ENCODE results near the gene GBP3. TPM values are rescaled to one million over a fixed set of nuclear protein-coding genes. Genes with fewer than 3 reads are reported as not detected.
A peak's percentile ranks its signal among the peaks of the same experiment; 100 is the strongest.
"Not testable (repeated sequence)": the region's sequence is repeated elsewhere in the genome, so short reads cannot be mapped to it uniquely, and the experiment has no call there.

Gene GBP3
- total RNA-seq, 1 donor from 2014 or later: 12.0 TPM

GRCh38 chr1:88984569-88984968 is 38.1 kb downstream of the GBP3 start:
- H3K27me3 Mint-ChIP-seq (ENCODE audit: insufficient read depth): no peaks in the 10 kb centered on the region
- peak overlapping the region; percentile 59 for H3K27ac Mint-ChIP-seq
- H3K4me3 Mint-ChIP-seq: peak overlapping the region; percentile 46
- no peaks in the 10 kb centered on the region for H3K9me3 Mint-ChIP-seq
- H3K4me1 Mint-ChIP-seq (ENCODE audit: low read depth): peaks cover 86% of the 10 kb centered on the region
- intact Hi-C loops (cut with micrococcal nuclease): loop anchor here (1.0 to 2.0 kb wide), 4 partner anchors 8 to 560 kb away; partner anchors contain the start of genes GBP4, KYAT3 and RBMXL1
- DNase-seq (ENCODE audit: low spot score): no peak
- peaks cover 62% of the 10 kb centered on the region for H3K36me3 Mint-ChIP-seq (ENCODE audit: low read depth)

GRCh38 chr1:88983791-88984559 is 38.7 kb downstream of the GBP3 start:
- no peak for DNase-seq (ENCODE audit: low spot score)
- H3K9me3 Mint-ChIP-seq: no peaks in the 10 kb centered on the region
- intact Hi-C loops (cut with micrococcal nuclease): loop anchor here (1.0 to 2.0 kb wide), 4 partner anchors 8 to 561 kb away; partner anchors contain the start of genes GBP4, KYAT3 and RBMXL1
- H3K4me1 Mint-ChIP-seq (ENCODE audit: low read depth): peaks cover 86% of the 10 kb centered on the region
- H3K27ac Mint-ChIP-seq: peak overlapping the region; percentile 45
- no peaks in the 10 kb centered on the region for H3K27me3 Mint-ChIP-seq (ENCODE audit: insufficient read depth)
- H3K36me3 Mint-ChIP-seq (ENCODE audit: low read depth): peaks cover 63% of the 10 kb centered on the region
- H3K4me3 Mint-ChIP-seq: peak overlapping the region; percentile 31

- Mint-ChIP-seq H3K4me3 (peak overlapping the region; percentile 30), H3K27me3 (ENCODE audit: insufficient read depth) (no peaks in the 10 kb centered on the region), H3K9me3 (no peaks in the 10 kb centered on the region), H3K4me1 (ENCODE audit: low read depth) (peaks cover 77% of the 10 kb centered on the region), H3K27ac (peak overlapping the region; percentile 74), H3K36me3 (ENCODE audit: low read depth) (peaks cover 58% of the 10 kb centered on the region)
- DNase-seq (ENCODE audit: low spot score): no peak
- intact Hi-C loops (cut with micrococcal nuclease): loop anchor here (1.0 kb wide), 1 partner anchor 144 kb away; the partner anchor contains the start of gene GBP2
Measured at GRCh38 chr1:88982055-88982454, 40.6 kb downstream of the GBP3 start.

GRCh38 chr1:88981506-88981905 is 41.2 kb downstream of the GBP3 start:
- not testable (repeated sequence) for DNase-seq (ENCODE audit: low spot score); H3K9me3 Mint-ChIP-seq; H3K27me3 Mint-ChIP-seq (ENCODE audit: insufficient read depth)
- peaks cover 57% of the 10 kb centered on the region for H3K36me3 Mint-ChIP-seq (ENCODE audit: low read depth)
- H3K4me3 Mint-ChIP-seq: peak overlapping the region; percentile 24
- peak overlapping the region; percentile 74 for H3K27ac Mint-ChIP-seq
- peaks cover 71% of the 10 kb centered on the region for H3K4me1 Mint-ChIP-seq (ENCODE audit: low read depth)
- intact Hi-C loops (cut with micrococcal nuclease): loop anchor here (1.0 kb wide), 1 partner anchor 8 kb away; no protein-coding TSS in a partner anchor

GRCh38 chr1:88980870-88981269 is 41.8 kb downstream of the GBP3 start:
- no peak for DNase-seq (ENCODE audit: low spot score)
- Mint-ChIP-seq H3K4me3 (no peak overlapping the region), H3K27me3 (ENCODE audit: insufficient read depth) (no peaks in the 10 kb centered on the region), H3K36me3 (ENCODE audit: low read depth) (peaks cover 56% of the 10 kb centered on the region), H3K27ac (peak overlapping the region; percentile 57), H3K9me3 (no peaks in the 10 kb centered on the region), H3K4me1 (ENCODE audit: low read depth) (peaks cover 70% of the 10 kb centered on the region)
- intact Hi-C loops (cut with micrococcal nuclease): loop anchor here (1.0 kb wide), 1 partner anchor 8 kb away; no protein-coding TSS in a partner anchor

GRCh38 chr1:88979749-88980116 is 42.9 kb downstream of the GBP3 start:
- H3K27me3 Mint-ChIP-seq (ENCODE audit: insufficient read depth): no peaks in the 10 kb centered on the region
- intact Hi-C loops (cut with micrococcal nuclease): no loop called here
- H3K4me3 Mint-ChIP-seq: peak overlapping the region; percentile 41
- peaks cover 55% of the 10 kb centered on the region for H3K36me3 Mint-ChIP-seq (ENCODE audit: low read depth)
- H3K4me1 Mint-ChIP-seq (ENCODE audit: low read depth): peaks cover 58% of the 10 kb centered on the region
- H3K27ac Mint-ChIP-seq: peak overlapping the region; percentile 49
- no peak for DNase-seq (ENCODE audit: low spot score)
- no peaks in the 10 kb centered on the region for H3K9me3 Mint-ChIP-seq

- H3K36me3 Mint-ChIP-seq (ENCODE audit: low read depth): peaks cover 56% of the 10 kb centered on the region
- H3K4me1 Mint-ChIP-seq (ENCODE audit: low read depth): peaks cover 55% of the 10 kb centered on the region
- peak overlapping the region; percentile 41 for H3K4me3 Mint-ChIP-seq
- no peaks in the 10 kb centered on the region for H3K27me3 Mint-ChIP-seq (ENCODE audit: insufficient read depth)
- intact Hi-C loops (cut with micrococcal nuclease): no loop called here
- DNase-seq (ENCODE audit: low spot score): no peak
- H3K9me3 Mint-ChIP-seq: no peaks in the 10 kb centered on the region
- peak overlapping the region; percentile 49 for H3K27ac Mint-ChIP-seq
Measured at GRCh38 chr1:88979054-88979748, 43.5 kb downstream of the GBP3 start.

- Mint-ChIP-seq H3K4me3 (no peak overlapping the region), H3K27me3 (ENCODE audit: insufficient read depth) (no peaks in the 10 kb centered on the region), H3K4me1 (ENCODE audit: low read depth) (peaks cover 40% of the 10 kb centered on the region), H3K36me3 (ENCODE audit: low read depth) (peaks cover 37% of the 10 kb centered on the region), H3K9me3 (no peaks in the 10 kb centered on the region), H3K27ac (no peak overlapping the region)
- no peak for DNase-seq (ENCODE audit: low spot score)
- intact Hi-C loops (cut with micrococcal nuclease): no loop called here
Measured at GRCh38 chr1:88976235-88976634, 46.4 kb downstream of the GBP3 start.

- H3K4me1 Mint-ChIP-seq (ENCODE audit: low read depth): peaks cover 31% of the 10 kb centered on the region
- H3K27ac Mint-ChIP-seq; H3K4me3 Mint-ChIP-seq; DNase-seq (ENCODE audit: low spot score); H3K27me3 Mint-ChIP-seq (ENCODE audit: insufficient read depth); intact Hi-C loops (cut with micrococcal nuclease); H3K9me3 Mint-ChIP-seq: not testable (repeated sequence)
- H3K36me3 Mint-ChIP-seq (ENCODE audit: low read depth): peaks cover 28% of the 10 kb centered on the region
Measured at GRCh38 chr1:88974616-88975172, 48.0 kb downstream of the GBP3 start.

- Mint-ChIP-seq H3K9me3 (no peaks in the 10 kb centered on the region), H3K4me1 (ENCODE audit: low read depth) (peaks cover 20% of the 10 kb centered on the region), H3K27me3 (ENCODE audit: insufficient read depth) (no peaks in the 10 kb centered on the region), H3K27ac (peak overlapping the region; percentile 14), H3K36me3 (ENCODE audit: low read depth) (peaks cover 23% of the 10 kb centered on the region), H3K4me3 (no peak overlapping the region)
- intact Hi-C loops (cut with micrococcal nuclease): loop anchor here (1.0 kb wide), 2 partner anchors 8 to 482 kb away; no protein-coding TSS in a partner anchor
- DNase-seq (ENCODE audit: low spot score): no peak
Measured at GRCh38 chr1:88973520-88974137, 49.0 kb downstream of the GBP3 start.

GRCh38 chr1:88961647-88962275 is 60.9 kb downstream of the GBP3 start:
- no peaks in the 10 kb centered on the region for H3K9me3 Mint-ChIP-seq
- H3K27me3 Mint-ChIP-seq (ENCODE audit: insufficient read depth): no peaks in the 10 kb centered on the region
- H3K4me3 Mint-ChIP-seq: no peak overlapping the region
- no peak overlapping the region for H3K27ac Mint-ChIP-seq
- H3K36me3 Mint-ChIP-seq (ENCODE audit: low read depth): peaks cover 52% of the 10 kb centered on the region
- H3K4me1 Mint-ChIP-seq (ENCODE audit: low read depth): peaks cover 15% of the 10 kb centered on the region
- DNase-seq (ENCODE audit: low spot score): no peak
- intact Hi-C loops (cut with micrococcal nuclease): no loop called here

- Mint-ChIP-seq H3K4me3 (no peak overlapping the region), H3K36me3 (ENCODE audit: low read depth) (peaks cover 54% of the 10 kb centered on the region), H3K27ac (peak overlapping the region; percentile 52), H3K27me3 (ENCODE audit: insufficient read depth) (no peaks in the 10 kb centered on the region), H3K9me3 (no peaks in the 10 kb centered on the region), H3K4me1 (ENCODE audit: low read depth) (peaks cover 22% of the 10 kb centered on the region)
- intact Hi-C loops (cut with micrococcal nuclease): no loop called here
- no peak for DNase-seq (ENCODE audit: low spot score)
Measured at GRCh38 chr1:88961081-88961480, 61.6 kb downstream of the GBP3 start.

All from activated T-helper 1 cell treated with anti-CD3 and anti-CD28 coated beads, Interleukin-12 subunit alpha, Interleukin-12 subunit beta, Interleukin-2, Interleukin-4 antibody, amounts not matched to agents 30 ng/mL and 10 ng/mL and 1 ng/mL, durations not matched to agents 14 hours and 24 hours and 36 hours (primary cell).